ELR (cell line): ENCODE measurements around the gene PPA2.
A peak's percentile ranks its signal among the peaks of the same experiment; 100 is the strongest.
"Not testable (repeated sequence)": the region's sequence is repeated elsewhere in the genome, so short reads cannot be mapped to it uniquely, and the experiment has no call there.

Experiments used
- DNase-seq: peaks from one replicate; pipeline ENCODE4 v3.0.0-alpha.2; 2015; ENCODE audit warnings: low read depth

Gene PPA2

DNA sequence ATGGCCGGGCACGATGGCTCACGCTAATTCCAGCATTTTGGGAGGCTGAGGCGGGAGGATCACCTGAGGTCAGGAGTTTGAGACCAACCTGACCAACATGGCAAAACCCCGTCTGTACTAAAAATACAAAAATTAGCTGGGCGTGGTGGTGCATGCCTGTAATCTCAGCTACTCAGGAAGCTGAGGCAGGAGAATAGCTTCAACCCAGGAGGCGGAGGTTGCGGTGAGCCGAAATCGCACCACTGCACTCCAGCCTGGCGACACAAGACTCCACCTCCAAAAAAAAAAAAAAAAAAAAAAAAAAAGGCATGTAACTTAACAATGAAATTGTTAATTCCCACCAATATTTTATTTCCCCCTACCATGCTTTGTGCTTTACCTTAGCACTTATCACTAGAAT, 15.3 kb downstream of the PPA2 start:
- DNase-seq, result not testable (repeated sequence)

DNA sequence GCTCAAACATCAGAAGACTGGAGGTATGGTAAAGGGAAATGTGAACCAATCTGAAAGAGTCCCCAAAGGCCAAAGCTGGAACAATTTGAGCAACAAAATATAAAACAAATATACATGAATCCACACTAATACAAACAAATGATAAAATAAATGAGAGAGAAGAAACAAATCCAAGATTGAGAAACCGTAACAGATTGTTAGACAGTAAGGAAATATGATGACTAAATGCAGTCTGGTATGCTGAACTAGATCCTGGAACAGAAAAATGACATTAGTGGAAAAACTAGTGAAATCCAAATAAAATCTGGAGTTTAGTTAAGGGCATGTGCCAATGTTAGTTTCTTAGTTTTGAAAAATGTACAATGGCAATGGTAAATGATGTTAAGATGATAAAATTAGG, 15.9 kb downstream of the PPA2 start:
- DNase-seq, result no peak

DNA sequence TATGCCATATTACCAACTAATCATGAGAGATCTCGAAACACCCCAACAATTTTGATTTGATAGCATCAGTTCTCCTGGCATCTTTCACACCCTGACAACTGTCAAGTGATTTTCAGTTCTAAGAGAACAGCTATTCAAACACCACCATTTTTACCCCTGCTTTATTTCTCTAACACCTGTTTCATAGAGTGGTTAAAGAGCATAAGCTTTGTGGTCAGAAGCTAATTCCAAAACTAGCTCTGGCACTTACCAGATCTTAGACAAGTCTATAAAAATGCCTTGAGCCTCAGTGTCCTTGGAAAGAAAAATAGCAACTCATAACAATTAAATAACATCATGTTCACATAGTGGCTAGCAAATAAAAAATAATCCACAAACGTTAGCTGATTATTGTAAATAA, 17.9 kb downstream of the PPA2 start:
- no peak for DNase-seq

DNA sequence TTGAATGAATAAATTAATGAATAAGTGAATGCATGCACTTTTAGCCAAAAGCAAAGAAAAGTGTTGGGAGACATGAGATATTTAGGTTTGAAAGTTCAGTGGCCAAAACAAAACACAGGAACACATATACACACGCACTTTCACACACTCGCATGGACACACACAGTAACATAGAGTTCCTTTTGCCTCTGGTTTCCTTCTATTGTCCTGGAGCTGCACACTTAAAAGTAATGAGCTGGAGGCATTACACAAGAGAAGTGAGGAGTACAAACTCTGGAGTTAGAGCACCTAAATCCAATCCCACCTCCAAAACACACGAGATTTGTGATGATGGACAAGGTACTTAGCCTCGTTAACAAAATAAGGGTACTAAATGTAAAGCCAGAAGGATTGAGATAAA, 18.7 kb downstream of the PPA2 start:
- no peak for DNase-seq

DNA sequence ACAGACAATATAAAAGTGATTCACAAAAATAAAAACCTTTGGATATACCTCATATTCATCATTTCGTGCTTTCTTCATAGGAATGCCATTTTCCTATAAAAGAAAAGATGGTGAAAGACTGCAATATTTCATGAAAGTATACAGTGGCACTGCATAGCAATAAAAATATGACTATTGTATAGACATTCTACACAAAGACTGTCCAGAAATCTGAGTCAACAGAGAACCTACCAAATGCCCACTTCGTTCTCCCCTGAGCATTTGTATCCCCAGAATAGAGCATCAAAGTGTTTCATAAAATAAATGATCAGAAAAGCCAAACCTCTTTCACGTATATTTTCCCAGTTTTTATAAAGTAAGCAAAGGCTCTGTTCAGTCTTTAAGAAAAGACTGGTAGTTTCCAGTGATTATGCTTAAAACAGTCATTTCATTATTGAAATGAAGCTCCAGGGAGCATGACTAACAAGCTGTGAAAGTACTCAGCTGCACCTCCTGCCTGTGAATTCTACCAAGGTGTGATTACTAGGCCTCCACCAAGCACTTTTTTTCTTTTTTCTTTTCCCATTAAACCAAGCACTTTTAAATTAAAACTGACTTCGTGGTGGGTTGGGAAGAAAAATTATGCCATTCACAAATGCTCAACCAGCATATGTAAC, 20.2 kb downstream of the PPA2 start:
- peak; percentile 3 for DNase-seq

DNA sequence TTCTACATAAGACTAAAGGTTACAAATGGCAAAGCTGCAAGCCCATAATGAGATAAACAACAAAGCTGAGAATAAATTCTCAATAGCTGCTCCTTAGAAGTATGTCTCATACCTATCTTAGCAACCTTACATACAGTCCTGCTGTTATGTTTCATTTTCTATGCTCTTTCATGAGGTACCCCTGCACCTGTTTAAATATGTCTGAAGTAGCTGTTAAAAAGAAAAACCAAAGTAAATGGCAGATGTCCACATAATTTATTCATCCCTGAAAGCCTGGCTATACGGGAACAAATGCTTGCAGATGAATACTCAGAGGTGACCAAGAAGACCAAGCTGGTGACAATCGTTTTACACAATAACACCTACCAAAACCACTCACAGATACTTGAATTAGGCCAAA, 22.5 kb downstream of the PPA2 start:
- DNase-seq, result no peak

DNA sequence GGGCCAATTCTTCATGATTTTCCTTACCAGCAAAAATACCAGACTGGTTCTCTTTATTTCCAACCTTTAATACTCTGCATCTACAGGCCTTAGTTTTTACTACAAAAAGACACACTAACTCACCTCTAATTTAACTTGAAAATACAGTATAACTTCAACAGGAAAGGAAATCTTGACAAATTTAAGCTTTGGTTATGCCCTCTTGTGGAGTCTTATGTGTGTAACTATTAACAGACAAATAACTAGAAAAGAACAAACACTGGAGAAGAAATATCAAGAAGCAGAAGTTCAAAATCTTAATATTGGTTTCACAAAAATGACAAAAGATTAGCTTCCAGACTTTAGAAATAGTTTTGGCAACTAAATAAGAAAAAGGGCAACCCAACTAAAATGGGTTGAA, 33.0 kb downstream of the PPA2 start:
- DNase-seq, result peak; percentile 19

DNA sequence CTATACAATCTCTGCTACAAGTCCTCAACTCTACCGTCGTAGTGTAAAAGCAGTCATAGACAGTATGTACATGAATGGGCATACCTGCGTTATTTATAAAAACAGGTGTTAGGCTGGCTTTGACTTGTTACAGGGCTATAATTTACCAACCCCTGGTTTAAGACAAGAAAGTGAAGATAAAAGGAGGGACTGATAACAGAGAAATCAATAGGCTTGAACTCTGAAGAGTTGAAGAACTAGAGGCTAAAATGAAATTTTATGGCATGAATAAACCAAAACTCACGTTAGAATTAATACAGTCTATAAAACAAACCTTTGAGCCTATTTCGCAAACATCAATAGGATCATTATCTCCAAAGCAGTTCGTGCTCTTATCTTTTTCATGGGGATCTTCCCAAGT, 36.2 kb downstream of the PPA2 start:
- no peak for DNase-seq

DNA sequence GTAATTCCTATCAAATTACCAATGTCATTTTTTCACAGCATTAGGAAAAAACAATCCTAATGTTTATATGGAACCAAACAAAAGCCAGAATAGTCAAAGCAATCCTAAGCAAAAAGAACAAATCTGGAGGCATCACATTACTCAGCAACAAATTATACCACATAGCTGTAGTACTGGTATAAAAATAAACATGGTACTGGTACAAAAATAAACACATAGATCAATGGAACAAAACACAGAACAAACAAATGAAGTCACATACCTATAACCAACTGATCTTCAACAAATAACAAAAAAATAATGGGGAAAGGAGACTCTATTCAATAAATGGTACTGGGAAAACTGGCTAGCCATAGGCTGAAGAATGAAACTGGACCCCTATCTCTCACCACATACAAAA, 37.4 kb downstream of the PPA2 start:
- no peak for DNase-seq

DNA sequence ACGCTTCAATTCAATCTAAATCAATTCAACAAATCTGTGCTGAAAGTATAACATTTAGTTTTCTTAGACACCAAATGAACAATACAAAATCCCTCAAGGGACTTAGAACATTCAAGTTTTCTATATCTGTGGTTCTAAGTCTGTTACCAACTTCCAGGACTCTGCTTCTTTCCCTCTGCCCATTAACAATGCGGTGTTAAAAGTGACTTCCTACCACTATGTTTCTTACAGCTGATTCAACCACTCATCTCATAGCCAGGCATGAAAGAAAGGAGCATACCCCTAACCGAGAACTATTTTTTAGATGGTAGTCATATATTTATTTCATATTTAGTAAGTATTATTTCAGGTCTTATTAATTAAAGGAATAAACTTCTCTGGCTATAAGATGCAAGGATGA, 38.9 kb downstream of the PPA2 start:
- no peak for DNase-seq

DNA sequence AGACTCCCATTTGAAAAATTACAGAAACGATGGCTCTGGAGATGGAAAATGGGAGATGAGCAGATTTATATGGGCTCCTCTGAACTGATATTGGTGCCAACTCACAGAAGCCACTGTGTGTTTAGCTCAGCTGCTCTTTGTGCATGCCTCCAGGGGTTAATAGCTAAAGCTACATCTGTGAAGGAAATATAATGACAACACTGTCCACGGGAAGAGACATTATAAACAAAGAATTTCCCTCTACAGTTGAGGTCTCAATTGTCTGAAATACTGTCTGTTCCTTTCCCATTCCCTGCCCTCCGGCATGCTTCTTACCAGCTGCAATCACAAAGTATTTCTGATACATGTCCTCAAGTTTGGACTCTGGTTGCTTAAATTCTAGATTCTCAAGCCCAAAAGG, 40.4 kb downstream of the PPA2 start:
- DNase-seq, result no peak

DNA sequence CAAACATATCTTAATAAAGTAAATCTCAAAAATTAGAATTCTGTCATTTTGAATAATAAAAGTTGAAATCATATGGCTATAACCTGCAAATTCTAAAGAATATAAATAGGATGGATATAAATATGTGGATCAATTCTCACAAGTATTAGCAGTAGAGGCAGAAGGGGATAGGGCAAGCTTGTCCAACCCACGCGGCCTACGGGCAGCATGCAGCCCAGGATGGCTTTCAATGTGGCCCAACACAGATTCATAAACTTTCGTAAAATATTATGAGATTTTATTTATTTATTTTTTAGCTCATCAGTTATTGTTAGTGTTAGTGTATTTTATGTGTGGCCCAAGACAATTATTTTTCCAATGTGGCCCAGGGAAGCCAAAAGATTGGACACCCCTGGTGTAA, 41.4 kb downstream of the PPA2 start:
- DNase-seq, result no peak

DNA sequence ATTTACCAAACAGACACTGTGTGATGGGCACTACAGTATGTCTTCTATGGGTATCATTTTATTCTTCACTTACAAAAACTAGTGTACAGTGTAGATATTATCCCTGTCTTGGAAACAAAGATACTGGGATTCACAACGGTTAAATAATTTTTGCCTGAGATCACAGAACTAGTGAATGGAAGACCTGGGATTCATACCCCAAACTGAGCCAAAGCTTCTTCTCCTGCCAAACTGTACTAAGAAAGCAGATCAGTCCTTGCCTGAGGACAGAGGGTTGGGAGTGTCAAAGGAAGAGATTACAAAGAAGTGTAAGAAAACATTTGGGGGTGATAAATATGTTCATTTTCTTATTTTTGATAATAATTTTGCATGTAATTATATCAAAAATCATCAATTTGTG, 43.1 kb downstream of the PPA2 start:
- DNase-seq, result no peak

DNA sequence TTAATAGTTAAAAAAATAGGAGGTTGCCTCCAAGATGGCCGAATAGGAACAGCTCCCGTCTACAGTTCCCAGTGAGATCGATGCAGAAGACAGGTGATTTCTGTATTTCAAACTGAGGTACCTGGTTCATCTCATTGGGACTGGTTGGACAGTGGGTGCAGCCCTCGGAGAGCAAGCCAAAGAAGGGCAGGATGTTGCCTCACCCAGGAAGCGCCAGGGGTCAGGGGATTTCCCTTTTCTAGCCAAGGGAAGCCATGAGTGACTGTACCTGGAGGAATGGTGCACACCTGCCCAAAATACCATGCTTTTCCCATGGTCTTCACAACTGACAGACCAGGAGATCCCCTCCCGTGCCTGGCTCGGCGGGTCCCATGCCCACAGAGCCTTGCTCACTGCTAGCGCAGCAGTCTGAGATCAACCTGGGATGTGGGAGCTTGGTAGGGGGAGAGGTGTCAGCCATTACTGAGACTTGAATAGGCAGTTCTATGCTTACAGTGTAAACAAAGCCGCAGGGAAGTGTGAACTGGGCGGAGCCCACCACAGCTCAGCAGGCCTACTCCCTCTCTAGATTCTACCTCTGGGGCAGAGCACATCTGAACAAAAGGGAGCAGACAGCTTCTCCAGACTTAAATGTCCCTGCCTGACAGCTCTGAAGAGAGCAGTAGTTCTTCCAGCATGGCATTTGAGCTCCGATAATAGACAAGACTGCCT, 47.5 kb downstream of the PPA2 start:
- no peak for DNase-seq

DNA sequence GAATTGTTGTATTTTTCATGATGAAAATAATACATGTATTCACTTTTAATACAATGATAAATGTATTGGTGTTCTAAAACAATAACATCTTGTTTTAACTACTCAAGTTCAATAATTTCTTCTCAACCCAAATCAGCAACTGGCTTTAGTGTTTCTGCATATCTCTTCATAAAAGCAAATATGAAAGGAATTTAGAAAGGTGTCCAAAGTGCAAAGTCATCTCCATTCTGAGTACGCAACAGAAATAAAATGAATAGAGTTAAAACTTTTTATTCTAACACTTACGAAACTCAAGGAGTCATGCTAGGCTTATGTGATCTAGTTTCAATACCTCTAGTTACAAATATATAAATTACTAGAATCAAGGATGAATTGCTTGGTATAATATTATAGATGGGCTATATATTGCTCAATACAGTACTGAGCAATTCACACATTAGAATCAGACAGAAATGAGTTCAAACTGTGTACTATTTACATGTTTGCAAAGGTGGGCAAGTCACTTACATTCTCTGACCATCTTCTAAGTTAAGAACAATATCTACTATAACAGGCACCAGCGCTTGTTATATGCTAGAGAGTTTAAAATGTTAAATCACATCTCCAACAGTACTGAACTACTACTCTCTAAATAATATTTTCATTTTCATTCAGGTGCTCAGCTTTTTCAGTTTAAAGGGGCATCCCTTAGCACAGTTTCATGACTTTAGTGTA, 51.5 kb downstream of the PPA2 start:
- no peak for DNase-seq

DNA sequence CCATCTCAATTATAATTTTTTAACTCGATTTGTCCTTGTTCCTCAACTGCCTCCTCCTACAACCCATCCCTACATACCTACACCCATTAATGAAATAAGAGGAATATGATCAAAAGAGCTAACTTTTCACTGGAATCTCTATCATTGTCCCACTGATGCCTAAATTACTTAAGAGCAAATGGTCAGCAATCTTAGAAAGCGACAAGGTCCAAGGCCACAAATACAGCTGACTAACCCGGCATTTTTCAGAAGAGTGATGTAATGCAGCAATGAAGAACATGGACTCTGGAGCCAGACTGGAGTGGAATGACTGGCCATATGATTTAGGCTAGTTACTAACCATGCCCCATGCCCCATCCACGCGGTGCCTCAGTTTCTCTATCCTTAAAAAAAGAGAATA, 56.2 kb downstream of the PPA2 start:
- no peak for DNase-seq

DNA sequence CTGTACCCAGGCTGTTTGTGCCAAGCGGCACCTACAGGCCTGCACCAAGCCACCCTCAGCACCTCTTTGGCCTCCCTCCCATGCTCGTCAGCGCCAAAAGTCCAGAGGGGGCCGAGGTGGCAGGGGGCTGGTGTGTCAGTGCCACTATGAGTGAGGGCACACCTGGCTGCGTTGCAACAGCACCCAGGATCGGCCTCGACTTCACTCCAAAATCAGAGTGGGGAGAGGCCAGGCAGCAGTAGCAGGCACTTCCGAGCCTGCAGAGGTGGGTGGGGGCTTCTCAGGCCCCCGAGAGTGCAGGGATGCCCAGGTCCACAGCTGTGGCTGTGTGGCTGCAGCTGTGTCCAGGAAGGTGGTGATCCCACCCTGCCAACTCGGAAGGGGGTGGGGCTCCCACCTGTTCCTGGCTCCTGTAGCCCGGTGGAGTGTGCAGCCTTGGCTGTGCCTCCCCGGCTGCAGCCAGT, 58.5 kb downstream of the PPA2 start:
- no peak for DNase-seq

DNA sequence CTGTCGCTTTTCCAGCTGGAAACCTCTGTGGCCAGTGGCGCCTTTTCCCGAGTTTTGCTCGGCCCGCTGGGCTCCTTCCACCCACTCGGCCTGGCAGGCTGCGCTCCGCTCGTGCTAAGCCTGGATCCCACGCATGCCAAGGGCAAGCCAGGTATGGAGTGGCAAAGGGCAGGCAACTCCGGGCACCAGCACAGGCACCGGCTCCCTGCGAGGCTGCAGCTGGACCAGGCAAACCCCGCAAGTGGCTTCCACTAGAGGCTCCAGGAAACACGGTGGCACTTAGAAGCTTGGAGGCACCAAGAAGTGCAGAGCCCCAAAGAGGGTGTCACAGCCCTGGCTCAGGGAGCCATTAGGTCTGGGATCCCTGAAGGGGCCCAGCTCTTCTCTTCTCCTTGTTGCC, 59.5 kb downstream of the PPA2 start:
- DNase-seq, result no peak

DNA sequence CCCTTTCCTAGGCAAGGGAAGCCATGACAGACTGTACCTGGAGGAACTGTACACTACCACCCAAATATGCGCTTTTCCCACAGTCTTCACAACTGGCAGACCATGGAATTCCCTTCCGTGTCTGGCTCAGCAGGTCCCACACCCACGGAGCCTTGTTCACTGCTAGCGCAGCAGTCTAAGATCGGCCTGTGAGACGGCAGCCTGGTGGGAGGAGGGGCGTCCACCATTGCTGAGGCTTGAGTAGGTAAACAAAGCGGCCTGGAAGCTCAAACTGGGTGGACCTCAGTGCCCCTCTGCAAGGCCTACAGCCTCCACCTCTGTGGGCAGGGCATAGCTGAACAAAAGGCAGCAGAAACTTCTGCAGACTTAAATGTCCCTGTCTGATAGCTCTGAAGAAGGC, 64.7 kb downstream of the PPA2 start:
- not testable (repeated sequence) for DNase-seq

DNA sequence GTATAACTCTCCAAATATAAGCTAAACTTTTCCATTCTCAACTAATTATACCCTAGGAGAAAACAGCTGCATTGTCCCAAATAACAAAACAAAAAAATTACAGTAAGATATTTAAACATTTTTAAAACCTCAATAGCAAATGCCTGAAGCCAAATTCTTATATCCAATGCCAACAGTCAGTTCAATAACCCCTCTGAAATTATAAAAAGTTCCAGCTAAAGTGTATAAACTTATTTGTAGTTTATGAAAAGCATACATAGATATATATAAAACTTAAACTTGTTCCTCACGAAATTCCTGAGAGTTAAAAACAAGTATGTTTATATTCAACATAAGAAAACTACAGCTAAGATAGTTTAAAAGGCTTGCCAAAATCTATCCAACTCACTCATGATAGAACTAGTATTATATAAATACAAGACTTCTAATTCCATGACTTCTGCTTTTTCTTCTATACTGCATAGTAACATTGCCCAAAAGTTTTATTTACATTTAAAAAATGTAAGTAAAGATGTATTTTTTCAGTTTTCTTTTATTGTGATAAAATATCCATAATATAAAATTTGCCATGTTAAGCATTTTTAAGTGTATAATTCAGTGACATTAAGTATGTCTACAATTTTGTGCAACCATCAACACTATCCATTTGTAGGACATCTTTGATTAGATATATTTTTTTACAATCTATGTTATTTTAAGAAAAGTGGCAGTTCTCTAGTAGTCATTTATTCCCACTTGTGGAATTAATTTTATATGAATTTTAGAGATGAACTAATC, 72.8 kb downstream of the PPA2 start:
- DNase-seq, result no peak

DNA sequence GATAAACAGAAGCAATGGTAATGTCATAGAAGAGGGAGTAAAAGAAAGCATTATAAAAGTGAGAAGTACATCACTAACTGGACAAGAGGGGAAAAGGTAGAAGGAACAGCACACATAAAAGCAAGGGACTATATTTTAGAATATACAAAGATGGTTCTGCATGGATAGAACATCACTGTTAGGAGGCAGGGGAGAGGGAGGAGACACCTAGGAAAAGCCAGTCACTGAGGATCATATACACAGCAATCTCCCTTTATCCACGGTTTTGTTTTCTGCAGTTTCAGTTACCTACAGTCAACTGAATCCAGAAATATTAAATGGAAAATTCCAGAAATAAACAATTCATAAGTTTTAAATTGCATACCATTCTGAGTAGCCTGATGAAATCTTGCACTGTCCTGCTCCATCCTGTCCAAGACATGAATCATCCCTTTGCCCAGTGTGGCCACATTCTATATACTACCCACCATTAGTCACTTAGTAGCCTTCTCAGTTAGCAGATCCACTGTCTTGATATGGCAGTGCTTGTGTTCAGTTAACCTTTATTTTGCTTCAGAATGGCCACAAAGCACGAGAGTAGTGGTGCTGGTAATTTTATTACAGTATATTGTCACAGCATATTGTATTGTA, 74.2 kb downstream of the PPA2 start:
- peak; percentile 91 for DNase-seq

DNA sequence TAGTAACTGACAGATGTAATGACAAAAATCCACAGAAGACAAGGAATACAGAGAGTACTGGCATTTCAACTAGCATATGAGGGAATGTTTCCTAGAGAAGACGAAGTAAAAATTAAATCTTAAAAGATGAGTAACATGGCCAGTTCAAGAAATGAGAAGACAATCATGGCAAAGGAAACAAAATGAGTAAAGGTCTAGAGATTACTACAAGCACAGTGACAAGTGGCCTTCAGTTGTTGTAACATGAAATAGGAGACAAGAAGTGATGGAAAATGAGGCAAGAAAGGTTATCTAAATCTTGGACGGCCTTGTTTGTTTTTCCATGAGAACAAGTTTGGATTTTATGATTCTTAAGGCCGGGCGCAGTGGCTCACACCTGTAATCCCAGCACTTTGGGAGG, 81.0 kb downstream of the PPA2 start:
- no peak for DNase-seq
